ENCODE data around the gene ARMC6. TPM values are rescaled to one million over a fixed set of nuclear protein-coding genes. Genes with fewer than 3 reads are reported as not detected.

Gene ARMC6
- total and polyA plus RNA-seq, 7 donors: 11.4 to 23.5 (median 15.6) TPM

DNA sequence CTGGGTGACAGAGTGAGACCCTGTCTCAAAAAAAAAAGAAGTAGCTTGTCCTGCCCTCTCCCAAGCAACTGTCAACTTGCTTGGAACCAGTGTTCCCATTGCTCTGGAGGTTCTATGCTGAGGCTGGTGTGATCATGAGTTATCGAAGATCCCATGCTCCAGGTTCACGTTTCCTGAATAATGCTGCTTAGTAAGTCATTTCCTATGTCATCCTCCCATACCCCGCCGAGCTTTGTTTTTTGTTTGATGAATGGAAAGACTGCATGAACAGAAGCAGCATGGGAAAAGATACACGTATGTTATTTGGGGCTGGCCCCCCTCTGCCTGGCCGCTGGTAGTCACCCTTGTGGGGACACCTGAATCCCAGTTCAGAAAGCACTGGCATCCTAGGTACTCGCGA, 41.7 kb downstream of the ARMC6 start:
- 93 to 95% methylated on average over 8 of the region's 8 CpGs for WGBS, 2 donors
- H3K36me3 ChIP-seq: no peaks in the 10 kb centered on the region
- no peaks in the 10 kb centered on the region for H3K9me3 ChIP-seq
- no peak overlapping the region for H3K27ac ChIP-seq
- no peaks in the 10 kb centered on the region for H3K4me1 ChIP-seq
- H3K4me3 ChIP-seq: no peak overlapping the region
- intact Hi-C loops (cut with DNase I): no loop called here
- H3K27me3 ChIP-seq: no peaks in the 10 kb centered on the region
- DNase-seq: no peak
- no peak for TF ChIP-seq POLR2AphosphoS5 (IDR thresholded peaks at IDR 0.05)
- no peak for TF ChIP-seq POLR2A (IDR thresholded peaks at IDR 0.05)
- no peak for TF ChIP-seq EP300 (IDR thresholded peaks at IDR 0.05)
- TF ChIP-seq CTCF (IDR thresholded peaks at IDR 0.05): no peak

- Histone ChIP-seq H3K27ac (no peak overlapping the region), H3K9me3 (no peaks in the 10 kb centered on the region), H3K4me3 (no peak overlapping the region), H3K27me3 (no peaks in the 10 kb centered on the region), H3K4me1 (no peaks in the 10 kb centered on the region), H3K36me3 (no peaks in the 10 kb centered on the region)
- intact Hi-C loops (cut with DNase I): no loop called here
- no peak for TF ChIP-seq CTCF (IDR thresholded peaks at IDR 0.05)
- DNase-seq: no peak
- 60 to 74% methylated on average over 1 of the region's 1 CpG for WGBS, 2 donors
Measured at GRCh38 chr19:19076476-19076875, 43.1 kb downstream of the ARMC6 start.

GRCh38 chr19:19077103-19077502, 43.7 kb downstream of the ARMC6 start:
- no peaks in the 10 kb centered on the region for H3K4me1 ChIP-seq
- no peaks in the 10 kb centered on the region for H3K27me3 ChIP-seq
- H3K36me3 ChIP-seq: no peaks in the 10 kb centered on the region
- no peak overlapping the region for H3K27ac ChIP-seq
- intact Hi-C loops (cut with DNase I): no loop called here
- TF ChIP-seq POLR2A (IDR thresholded peaks at IDR 0.05): no peak
- TF ChIP-seq POLR2AphosphoS5 (IDR thresholded peaks at IDR 0.05): no peak
- TF ChIP-seq CTCF (IDR thresholded peaks at IDR 0.05): no peak
- WGBS, 2 donors: 96% methylated on average over 7 of the region's 7 CpGs
- DNase-seq: no peak
- no peak overlapping the region for H3K4me3 ChIP-seq
- no peaks in the 10 kb centered on the region for H3K9me3 ChIP-seq

GRCh38 chr19:19078801-19079200, 45.4 kb downstream of the ARMC6 start:
- TF ChIP-seq POLR2A (IDR thresholded peaks at IDR 0.05): no peak
- no peak for TF ChIP-seq CTCF (IDR thresholded peaks at IDR 0.05)
- TF ChIP-seq POLR2AphosphoS5 (IDR thresholded peaks at IDR 0.05): no peak
- TF ChIP-seq EP300 (IDR thresholded peaks at IDR 0.05): no peak
- intact Hi-C loops (cut with DNase I): no loop called here
- Histone ChIP-seq H3K27me3 (no peaks in the 10 kb centered on the region), H3K36me3 (no peaks in the 10 kb centered on the region), H3K4me1 (no peaks in the 10 kb centered on the region), H3K4me3 (no peak overlapping the region), H3K27ac (no peak overlapping the region), H3K9me3 (no peaks in the 10 kb centered on the region)
- 93 to 95% methylated on average over 6 of the region's 6 CpGs for WGBS, 2 donors
- DNase-seq: no peak

DNA sequence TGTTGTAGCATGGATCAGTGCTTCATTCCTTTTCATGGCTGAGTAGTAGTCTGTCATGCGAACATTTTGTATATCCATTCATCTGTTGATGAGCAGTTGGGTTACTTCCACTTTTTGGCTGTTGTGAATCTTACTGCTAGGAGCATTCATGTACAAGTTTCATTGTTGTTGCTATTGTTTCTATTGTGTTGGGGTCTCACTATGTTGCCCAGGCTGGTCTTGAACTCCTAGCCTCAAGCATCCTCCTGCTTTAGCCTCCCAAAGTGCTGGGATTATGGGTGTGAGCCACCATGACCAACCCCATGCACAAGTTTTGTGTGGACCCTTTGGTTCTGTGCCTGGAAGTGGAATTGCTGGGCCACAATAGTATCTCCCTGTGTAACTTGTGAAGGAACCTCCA, 46.2 kb downstream of the ARMC6 start:
- no peaks in the 10 kb centered on the region for H3K9me3 ChIP-seq
- 95 to 96% methylated on average over 1 of the region's 1 CpG for WGBS, 2 donors
- no peaks in the 10 kb centered on the region for H3K36me3 ChIP-seq
- intact Hi-C loops (cut with DNase I): no loop called here
- H3K4me1 ChIP-seq: no peaks in the 10 kb centered on the region
- no peak overlapping the region for H3K27ac ChIP-seq
- no peak overlapping the region for H3K4me3 ChIP-seq
- no peak for DNase-seq
- TF ChIP-seq POLR2AphosphoS5 (IDR thresholded peaks at IDR 0.05) (no peak), CTCF (IDR thresholded peaks at IDR 0.05) (no peak), EP300 (IDR thresholded peaks at IDR 0.05) (no peak), POLR2A (IDR thresholded peaks at IDR 0.05) (no peak)
- H3K27me3 ChIP-seq: no peaks in the 10 kb centered on the region

Measured in sigmoid colon (tissue), 7 donors.